ENCODE results near the gene GINS2. TPM values are rescaled to one million over a fixed set of nuclear protein-coding genes. Genes with fewer than 3 reads are reported as not detected.
A peak's percentile ranks its signal among the peaks of the same experiment; 100 is the strongest.

GINS2 gene
- total RNA-seq, 1 experiment from 2014 or later: 25.2 TPM

GRCh38 chr16:85675251-85675874 lies 13.4 kb downstream of the GINS2 start:
- peak; percentile 36 for TF ChIP-seq CTCF (IDR thresholded peaks at IDR 0.05; ENCODE audit: unreplicated experiment)
- intact Hi-C loops (cut with micrococcal nuclease; ENCODE audit: unreplicated experiment): loop anchor here (1.0 to 5.0 kb wide), 2 partner anchors 43 to 82 kb away; no protein-coding TSS in a partner anchor
- Mint-ChIP-seq H3K4me3 (ENCODE audit: low read depth, unreplicated experiment) (no peak overlapping the region), H3K27ac (ENCODE audit: unreplicated experiment) (no peak overlapping the region), H3K36me3 (ENCODE audit: insufficient read depth, unreplicated experiment) (peaks cover 37% of the 10 kb centered on the region), H3K9me3 (ENCODE audit: low read depth, unreplicated experiment) (no peaks in the 10 kb centered on the region), H3K27me3 (ENCODE audit: unreplicated experiment) (no peaks in the 10 kb centered on the region), H3K4me1 (ENCODE audit: low read depth, unreplicated experiment) (peaks cover 16% of the 10 kb centered on the region)
- CTCF ChIA-PET: interaction anchor here (0.9 to 1.6 kb wide), 2 partner anchors 54 to 84 kb away, joined by 3 to 4 read pairs; no protein-coding TSS in a partner anchor
- DNase-seq: no peak
- no TSS peak for BruUV-seq (replicated peaks)

- TF ChIP-seq CTCF (IDR thresholded peaks at IDR 0.05; ENCODE audit: unreplicated experiment): no peak
- Mint-ChIP-seq H3K4me3 (ENCODE audit: low read depth, unreplicated experiment) (no peak overlapping the region), H3K36me3 (ENCODE audit: insufficient read depth, unreplicated experiment) (peaks cover 41% of the 10 kb centered on the region), H3K27ac (ENCODE audit: unreplicated experiment) (no peak overlapping the region), H3K9me3 (ENCODE audit: low read depth, unreplicated experiment) (no peaks in the 10 kb centered on the region), H3K4me1 (ENCODE audit: low read depth, unreplicated experiment) (peaks cover 16% of the 10 kb centered on the region), H3K27me3 (ENCODE audit: unreplicated experiment) (no peaks in the 10 kb centered on the region)
- intact Hi-C loops (cut with micrococcal nuclease; ENCODE audit: unreplicated experiment): loop anchor here (1.0 to 5.0 kb wide), 2 partner anchors 43 to 82 kb away; no protein-coding TSS in a partner anchor
- DNase-seq: no peak
- no TSS peak for BruUV-seq (replicated peaks)
- CTCF ChIA-PET: interaction anchor here (1.6 kb wide), 1 partner anchor 85 kb away, joined by 4 read pairs; no protein-coding TSS in a partner anchor
These were observed 13.9 kb downstream of the GINS2 start for GRCh38 chr16:85674828-85675227.

GRCh38 chr16:85674418-85674755 lies 14.4 kb downstream of the GINS2 start:
- H3K27me3 Mint-ChIP-seq (ENCODE audit: unreplicated experiment): no peaks in the 10 kb centered on the region
- no peak overlapping the region for H3K4me3 Mint-ChIP-seq (ENCODE audit: low read depth, unreplicated experiment)
- intact Hi-C loops (cut with micrococcal nuclease; ENCODE audit: unreplicated experiment): no loop called here
- no peaks in the 10 kb centered on the region for H3K9me3 Mint-ChIP-seq (ENCODE audit: low read depth, unreplicated experiment)
- no peak overlapping the region for H3K27ac Mint-ChIP-seq (ENCODE audit: unreplicated experiment)
- H3K36me3 Mint-ChIP-seq (ENCODE audit: insufficient read depth, unreplicated experiment): peaks cover 45% of the 10 kb centered on the region
- CTCF ChIA-PET: interaction anchor here (1.6 kb wide), 1 partner anchor 85 kb away, joined by 4 read pairs; no protein-coding TSS in a partner anchor
- DNase-seq: no peak
- no TSS peak for BruUV-seq (replicated peaks)
- TF ChIP-seq CTCF (IDR thresholded peaks at IDR 0.05; ENCODE audit: unreplicated experiment): no peak
- H3K4me1 Mint-ChIP-seq (ENCODE audit: low read depth, unreplicated experiment): peaks cover 16% of the 10 kb centered on the region

- intact Hi-C loops (cut with micrococcal nuclease; ENCODE audit: unreplicated experiment): no loop called here
- Mint-ChIP-seq H3K4me1 (ENCODE audit: low read depth, unreplicated experiment) (peaks cover 16% of the 10 kb centered on the region), H3K9me3 (ENCODE audit: low read depth, unreplicated experiment) (no peaks in the 10 kb centered on the region), H3K27ac (ENCODE audit: unreplicated experiment) (no peak overlapping the region), H3K36me3 (ENCODE audit: insufficient read depth, unreplicated experiment) (peaks cover 46% of the 10 kb centered on the region), H3K27me3 (ENCODE audit: unreplicated experiment) (no peaks in the 10 kb centered on the region), H3K4me3 (ENCODE audit: low read depth, unreplicated experiment) (no peak overlapping the region)
- DNase-seq: no peak
- CTCF ChIA-PET: no interaction called here
- no TSS peak for BruUV-seq (replicated peaks)
- no peak for TF ChIP-seq CTCF (IDR thresholded peaks at IDR 0.05; ENCODE audit: unreplicated experiment)
These were observed 15.0 kb downstream of the GINS2 start for GRCh38 chr16:85673529-85674417.

Measured in Calu3 (cell line).